Measurements from ENCODE around the gene LAMTOR1. TPM values are rescaled to one million over a fixed set of nuclear protein-coding genes. Genes with fewer than 3 reads are reported as not detected.
"Not testable (repeated sequence)": the region's sequence is repeated elsewhere in the genome, so short reads cannot be mapped to it uniquely, and the experiment has no call there.

LAMTOR1 gene
- total RNA-seq, 1 experiment from 2014 or later = 94.6 TPM

GRCh38 chr11:72144807-72145565, 41.9 kb upstream of the LAMTOR1 start:
- Histone ChIP-seq H3K27ac (peak overlapping the region; percentile 50), H4K20me1 (ENCODE audit: insufficient read depth) (no peaks in the 10 kb centered on the region), H3K4me3 (no peak overlapping the region), H3K27me3 (ENCODE audit: insufficient read depth, low read depth) (no peaks in the 10 kb centered on the region), H3K36me3 (ENCODE audit: low read depth) (no peaks in the 10 kb centered on the region), H3K4me1 (replicated peaks; ENCODE audit: insufficient read depth) (peaks cover 6% of the 10 kb centered on the region; the same call in 1 of the 2 replicates), H2AFZ (no peak overlapping the region), H3F3A (ENCODE audit: insufficient read depth, low read depth) (peaks cover 6% of the 10 kb centered on the region; the same call in 1 of the 2 replicates), H3K9me2 (ENCODE audit: insufficient read depth) (no peaks in the 10 kb centered on the region), H3K79me2 (ENCODE audit: low read depth) (no peaks in the 10 kb centered on the region), H3K9me3 (ENCODE audit: insufficient read depth, low read depth) (no peaks in the 10 kb centered on the region), H3K4me2 (no peak overlapping the region)
- intact Hi-C loops (cut with micrococcal nuclease; ENCODE audit: unreplicated experiment) = loop anchor here (1.0 to 2.0 kb wide), 3 partner anchors 36 to 120 kb away; no protein-coding TSS in a partner anchor
- ChIA-PET POLR2A (ENCODE audit: unreplicated experiment) (interaction anchor here (0.6 to 1.3 kb wide), 2 partner anchors 58 to 80 kb away, joined by 5 to 6 read pairs; partner anchors contain the start of gene INPPL1), CTCF (interaction anchor here (0.5 to 1.0 kb wide), 4 partner anchors 47 to 286 kb away, joined by 3 to 6 read pairs (median 4); partner anchors contain the start of gene FOLR1)
- DNase-seq = peak; percentile 63 to 89
- TF ChIP-seq CTCF (conservative IDR thresholded peaks at IDR 0.05) (no peak), EZH2 (IDR thresholded peaks at IDR 0.05; ENCODE audit: low read depth) (no peak)
- no TSS peak for BruUV-seq (replicated peaks)

DNA sequence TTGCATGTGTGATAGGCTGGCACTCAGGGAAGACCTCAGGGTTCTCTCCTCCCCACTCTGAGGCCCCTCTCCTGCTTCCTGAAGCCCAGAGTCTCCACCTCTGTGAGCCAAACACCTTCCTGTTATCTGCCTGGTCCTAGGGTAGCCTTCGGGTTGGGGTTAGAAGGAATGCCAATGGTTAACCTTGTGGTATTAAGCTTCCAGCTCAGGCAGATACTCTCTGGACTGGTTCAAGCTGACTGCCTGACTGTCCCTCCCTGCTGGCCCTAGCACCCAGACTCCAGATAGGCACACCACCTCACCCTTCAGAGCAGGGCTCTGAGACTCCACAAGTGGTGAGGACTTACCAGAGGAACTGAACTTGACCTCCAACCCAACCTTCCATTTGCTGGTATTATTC, 39.4 kb upstream of the LAMTOR1 start:
- H3K4me1 ChIP-seq (replicated peaks; ENCODE audit: insufficient read depth); H3F3A ChIP-seq (ENCODE audit: insufficient read depth, low read depth); H2AFZ ChIP-seq; DNase-seq; H3K36me3 ChIP-seq (ENCODE audit: low read depth); H3K4me2 ChIP-seq; H3K27me3 ChIP-seq (ENCODE audit: insufficient read depth, low read depth); POLR2A ChIA-PET (ENCODE audit: unreplicated experiment); CTCF ChIA-PET; H3K9me2 ChIP-seq (ENCODE audit: insufficient read depth); H3K27ac ChIP-seq; BruUV-seq (replicated peaks); H4K20me1 ChIP-seq (ENCODE audit: insufficient read depth); H3K4me3 ChIP-seq; H3K79me2 ChIP-seq (ENCODE audit: low read depth); H3K9me3 ChIP-seq (ENCODE audit: insufficient read depth, low read depth); intact Hi-C loops (cut with micrococcal nuclease; ENCODE audit: unreplicated experiment): not testable (repeated sequence)

- H3K9me3 ChIP-seq (ENCODE audit: insufficient read depth, low read depth); H3K4me2 ChIP-seq; H3K4me3 ChIP-seq; H3K4me1 ChIP-seq (replicated peaks; ENCODE audit: insufficient read depth); H3K79me2 ChIP-seq (ENCODE audit: low read depth); intact Hi-C loops (cut with micrococcal nuclease; ENCODE audit: unreplicated experiment); BruUV-seq (replicated peaks); DNase-seq; H3K9me2 ChIP-seq (ENCODE audit: insufficient read depth); H3K27me3 ChIP-seq (ENCODE audit: insufficient read depth, low read depth); CTCF ChIA-PET; H3K36me3 ChIP-seq (ENCODE audit: low read depth); POLR2A ChIA-PET (ENCODE audit: unreplicated experiment); H2AFZ ChIP-seq; H3K27ac ChIP-seq; H3F3A ChIP-seq (ENCODE audit: insufficient read depth, low read depth); H4K20me1 ChIP-seq (ENCODE audit: insufficient read depth): not testable (repeated sequence)
These were observed 39.0 kb upstream of the LAMTOR1 start for GRCh38 chr11:72142086-72142485.

- Histone ChIP-seq H3K4me1 (replicated peaks; ENCODE audit: insufficient read depth) (peaks cover 6% of the 10 kb centered on the region; the same call in 1 of the 2 replicates), H4K20me1 (ENCODE audit: insufficient read depth) (no peaks in the 10 kb centered on the region), H3K9me3 (ENCODE audit: insufficient read depth, low read depth) (no peaks in the 10 kb centered on the region), H3K36me3 (ENCODE audit: low read depth) (no peaks in the 10 kb centered on the region), H3K4me3 (no peak overlapping the region), H2AFZ (no peak overlapping the region), H3K27me3 (ENCODE audit: insufficient read depth, low read depth) (no peaks in the 10 kb centered on the region), H3K4me2 (no peak overlapping the region), H3K9me2 (ENCODE audit: insufficient read depth) (no peaks in the 10 kb centered on the region), H3F3A (ENCODE audit: insufficient read depth, low read depth) (peaks cover 6% of the 10 kb centered on the region; the same call in 1 of the 2 replicates), H3K79me2 (ENCODE audit: low read depth) (no peaks in the 10 kb centered on the region), H3K27ac (no peak overlapping the region)
- peak in 1 of 2 experiments; percentile 57 for DNase-seq
- intact Hi-C loops (cut with micrococcal nuclease; ENCODE audit: unreplicated experiment) = no loop called here
- no TSS peak for BruUV-seq (replicated peaks)
- CTCF ChIA-PET = no interaction called here
- TF ChIP-seq CTCF (conservative IDR thresholded peaks at IDR 0.05) (no peak), EZH2 (IDR thresholded peaks at IDR 0.05; ENCODE audit: low read depth) (no peak)
- POLR2A ChIA-PET (ENCODE audit: unreplicated experiment) = no interaction called here
These were observed 38.0 kb upstream of the LAMTOR1 start for GRCh38 chr11:72141066-72141465.
